ES-I3 (cell line): Measurements from ENCODE around the gene MAPT.
"Not testable (repeated sequence)": the region's sequence is repeated elsewhere in the genome, so short reads cannot be mapped to it uniquely, and the experiment has no call there.

ENCODE experiments used
- H3K36me3 ChIP-seq: 2 replicates; pipeline ENCODE4 v1.6.1; 2013; ENCODE audit warnings: mild to moderate bottlenecking, low read length, control low read depth, moderate library complexity; ENCODE audit not compliant: insufficient read depth
- H3K4me1 ChIP-seq: 2 replicates; pipeline ENCODE4 v1.6.1; 2013; ENCODE audit warnings: mild to moderate bottlenecking, control low read depth, low read length; ENCODE audit not compliant: insufficient read depth
- H3K9ac ChIP-seq: 2 replicates; pipeline ENCODE4 v1.6.1; 2013; ENCODE audit warnings: low read depth, mild to moderate bottlenecking, low read length, moderate library complexity
- H3K9me3 ChIP-seq: 2 replicates; pipeline ENCODE4 v1.6.1; 2013; ENCODE audit warnings: mild to moderate bottlenecking, low read length, moderate library complexity; ENCODE audit not compliant: control insufficient read depth, insufficient read depth

The MAPT gene

GRCh38 chr17:45900723-45901415 is 6.5 kb downstream of the MAPT start:
- H3K36me3 ChIP-seq = no peaks in the 10 kb centered on the region
- no peak overlapping the region for H3K9ac ChIP-seq
- H3K4me1 ChIP-seq = no peaks in the 10 kb centered on the region; the same call in 1 of the 2 replicates
- H3K9me3 ChIP-seq = no peaks in the 10 kb centered on the region

DNA sequence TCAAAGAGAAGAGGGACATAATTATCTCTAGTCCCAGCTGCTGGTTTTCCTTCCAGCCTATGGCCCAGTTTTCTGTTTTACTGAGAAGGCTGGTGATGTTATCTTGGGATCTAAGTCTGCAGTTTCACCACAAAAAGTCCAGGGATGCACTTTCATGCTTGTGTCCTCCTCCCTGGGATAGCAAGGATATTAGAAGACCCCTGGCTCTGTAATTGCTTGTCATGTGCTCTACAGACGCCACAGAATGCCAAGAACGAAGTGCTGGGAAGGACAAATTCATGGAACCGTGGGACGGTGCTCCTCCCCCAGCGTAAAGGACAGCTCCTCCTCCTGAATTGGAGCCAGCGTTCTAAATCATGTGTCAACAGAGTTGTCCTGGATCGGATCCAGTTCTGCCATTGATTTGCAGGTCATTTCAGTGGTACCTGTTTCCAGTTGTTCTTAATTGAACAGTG is 8.6 kb downstream of the MAPT start:
- no peaks in the 10 kb centered on the region for H3K36me3 ChIP-seq
- H3K4me1 ChIP-seq = peaks cover 1% of the 10 kb centered on the region; the same call in 1 of the 2 replicates
- H3K9ac ChIP-seq = no peak overlapping the region
- no peaks in the 10 kb centered on the region for H3K9me3 ChIP-seq

DNA sequence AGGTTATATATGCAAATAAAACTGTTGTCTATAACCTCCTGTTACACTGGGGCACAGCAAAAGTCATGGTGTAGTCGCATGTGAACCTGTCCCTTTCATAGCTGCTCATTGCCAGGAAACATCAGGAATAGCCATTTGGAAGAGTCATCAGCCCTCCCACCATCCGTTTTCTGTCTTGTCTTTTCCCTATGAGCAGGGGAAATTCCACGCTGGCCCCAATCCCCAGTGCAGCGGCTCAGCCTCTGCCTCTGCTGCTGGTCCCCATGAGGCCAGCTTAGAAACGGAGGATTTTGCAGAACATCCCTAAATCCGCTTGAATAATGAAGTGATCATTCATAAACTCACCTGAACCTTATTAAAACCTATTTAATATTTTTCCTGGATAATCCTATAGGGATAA is 10.5 kb downstream of the MAPT start:
- H3K4me1 ChIP-seq = peaks cover 6% of the 10 kb centered on the region; the same call in 1 of the 2 replicates
- H3K9ac ChIP-seq = no peak overlapping the region
- H3K36me3 ChIP-seq = no peaks in the 10 kb centered on the region
- H3K9me3 ChIP-seq = no peaks in the 10 kb centered on the region

DNA sequence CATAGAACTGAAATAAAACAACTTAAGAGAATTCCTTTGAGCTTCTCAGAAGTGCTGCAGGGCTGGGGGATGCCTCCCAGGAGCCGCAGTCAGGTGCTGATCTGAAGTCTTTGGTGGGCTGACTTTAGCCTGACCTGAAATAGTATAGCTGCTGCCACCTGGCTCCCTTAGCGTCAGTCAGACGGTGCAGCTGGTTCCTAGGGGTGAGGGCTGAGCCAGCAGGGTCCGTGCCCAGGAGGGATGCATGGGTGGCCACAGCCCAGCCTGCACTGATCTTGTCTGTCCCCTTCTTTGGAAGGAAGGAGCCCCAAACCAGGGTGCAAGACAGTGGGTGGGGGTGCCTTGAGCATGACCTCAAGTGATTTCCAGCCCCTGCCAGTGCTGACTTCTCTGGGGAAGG is 11.5 kb downstream of the MAPT start:
- H3K9me3 ChIP-seq = no peaks in the 10 kb centered on the region
- H3K4me1 ChIP-seq = peaks cover 6% of the 10 kb centered on the region; the same call in 1 of the 2 replicates
- no peaks in the 10 kb centered on the region for H3K36me3 ChIP-seq
- no peak overlapping the region for H3K9ac ChIP-seq

- no peak overlapping the region for H3K9ac ChIP-seq
- H3K9me3 ChIP-seq = no peaks in the 10 kb centered on the region
- no peaks in the 10 kb centered on the region for H3K36me3 ChIP-seq
- peaks cover 6% of the 10 kb centered on the region; the same call in 1 of the 2 replicates for H3K4me1 ChIP-seq
Measured at GRCh38 chr17:45906237-45906636, 11.9 kb downstream of the MAPT start.

DNA sequence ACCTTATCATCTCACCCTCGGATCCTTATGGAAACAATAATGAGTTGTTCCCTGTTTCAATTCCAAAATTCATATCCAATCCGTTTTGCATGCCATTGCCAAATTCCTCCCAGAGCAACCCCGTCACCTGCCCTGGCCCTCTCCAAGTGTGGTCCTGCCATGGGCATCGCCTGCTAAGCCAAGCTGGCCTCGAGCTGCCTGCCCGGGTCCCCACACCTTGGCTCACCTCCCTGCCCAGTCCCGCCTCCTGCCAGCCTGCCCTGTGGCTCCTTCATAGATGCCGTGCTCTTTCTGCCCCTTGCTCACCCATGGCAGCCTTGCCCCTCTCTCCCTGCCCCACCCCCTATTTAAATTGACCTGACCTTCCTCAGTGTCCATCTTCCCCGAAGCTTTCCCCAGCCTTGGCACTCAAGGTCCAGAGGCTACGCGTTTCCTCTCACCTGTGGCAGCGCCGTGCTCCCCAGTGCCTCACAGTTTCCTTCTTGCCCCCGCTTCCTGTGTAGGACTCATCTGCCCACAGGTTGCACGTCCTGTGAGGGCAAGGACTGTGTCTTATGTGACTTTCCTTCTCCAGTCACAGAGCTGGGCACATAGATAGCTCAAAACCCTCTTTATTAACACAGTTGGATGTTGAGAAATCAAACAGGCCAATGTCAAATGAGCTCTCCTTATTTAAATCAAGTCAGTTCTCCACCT is 12.7 kb downstream of the MAPT start:
- H3K36me3 ChIP-seq = no peaks in the 10 kb centered on the region
- H3K9ac ChIP-seq = no peak overlapping the region
- H3K4me1 ChIP-seq = peaks cover 6% of the 10 kb centered on the region; the same call in 1 of the 2 replicates
- peaks cover 2% of the 10 kb centered on the region; the same call in 1 of the 2 replicates for H3K9me3 ChIP-seq

- H3K9ac ChIP-seq = no peak overlapping the region
- peaks cover 6% of the 10 kb centered on the region; the same call in 1 of the 2 replicates for H3K4me1 ChIP-seq
- H3K9me3 ChIP-seq = peaks cover 9% of the 10 kb centered on the region; the same call in 1 of the 2 replicates
- H3K36me3 ChIP-seq = no peaks in the 10 kb centered on the region
Measured at GRCh38 chr17:45907750-45908395, 13.5 kb downstream of the MAPT start.

- Histone ChIP-seq H3K9me3 (peaks cover 9% of the 10 kb centered on the region; the same call in 1 of the 2 replicates), H3K9ac (no peak overlapping the region), H3K4me1 (peaks cover 6% of the 10 kb centered on the region; the same call in 1 of the 2 replicates), H3K36me3 (no peaks in the 10 kb centered on the region)
Measured at GRCh38 chr17:45908460-45908859, 14.1 kb downstream of the MAPT start.

- Histone ChIP-seq H3K36me3 (no peaks in the 10 kb centered on the region), H3K4me1 (peaks cover 6% of the 10 kb centered on the region; the same call in 1 of the 2 replicates), H3K9ac (no peak overlapping the region), H3K9me3 (peaks cover 9% of the 10 kb centered on the region)
Measured at GRCh38 chr17:45908935-45909334, 14.6 kb downstream of the MAPT start.

DNA sequence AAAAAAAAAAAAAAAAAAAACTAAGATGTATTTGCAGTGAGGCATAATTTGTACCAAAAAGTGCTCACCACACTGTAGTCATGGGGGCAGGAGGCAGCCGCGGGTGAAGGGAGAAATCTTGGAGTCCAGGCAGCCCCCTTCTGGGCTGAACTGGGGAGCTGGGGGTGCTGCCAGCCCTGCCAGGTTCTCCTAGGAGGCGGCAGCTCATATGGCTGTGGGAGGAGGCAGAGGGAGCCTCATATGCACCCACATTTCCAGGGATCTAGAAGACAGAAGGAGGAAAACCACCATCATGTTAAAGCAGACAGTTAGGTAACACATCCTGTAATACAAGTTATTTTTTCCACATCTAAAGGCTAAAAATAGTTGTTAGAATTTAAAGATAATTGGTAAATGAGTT is 16.3 kb downstream of the MAPT start:
- Histone ChIP-seq H3K4me1 (peaks cover 6% of the 10 kb centered on the region; the same call in 1 of the 2 replicates), H3K9me3 (peaks cover 9% of the 10 kb centered on the region), H3K9ac (no peak overlapping the region), H3K36me3 (no peaks in the 10 kb centered on the region)

DNA sequence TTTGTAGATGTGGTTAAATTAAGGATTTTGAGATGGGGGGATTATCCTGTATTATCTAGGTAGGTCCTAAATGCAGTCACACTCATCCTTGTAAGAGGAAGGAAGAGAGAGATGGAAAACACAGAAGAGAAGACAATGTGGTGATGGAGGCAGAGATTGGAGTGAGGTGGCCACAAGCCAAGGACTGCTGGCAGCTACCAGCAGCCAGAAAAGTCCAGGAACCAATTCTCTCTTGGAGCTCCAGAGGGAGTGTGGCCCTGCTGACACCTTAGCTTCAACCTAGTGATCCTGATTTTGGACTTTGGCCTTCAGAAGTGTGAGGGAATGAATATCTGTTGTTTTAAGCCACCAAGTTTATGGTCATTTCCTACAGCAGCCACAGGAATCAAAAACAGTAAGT is 18.0 kb downstream of the MAPT start:
- Histone ChIP-seq H3K4me1 (peaks cover 6% of the 10 kb centered on the region; the same call in 1 of the 2 replicates), H3K9ac (no peak overlapping the region), H3K36me3 (no peaks in the 10 kb centered on the region), H3K9me3 (peaks cover 9% of the 10 kb centered on the region)

DNA sequence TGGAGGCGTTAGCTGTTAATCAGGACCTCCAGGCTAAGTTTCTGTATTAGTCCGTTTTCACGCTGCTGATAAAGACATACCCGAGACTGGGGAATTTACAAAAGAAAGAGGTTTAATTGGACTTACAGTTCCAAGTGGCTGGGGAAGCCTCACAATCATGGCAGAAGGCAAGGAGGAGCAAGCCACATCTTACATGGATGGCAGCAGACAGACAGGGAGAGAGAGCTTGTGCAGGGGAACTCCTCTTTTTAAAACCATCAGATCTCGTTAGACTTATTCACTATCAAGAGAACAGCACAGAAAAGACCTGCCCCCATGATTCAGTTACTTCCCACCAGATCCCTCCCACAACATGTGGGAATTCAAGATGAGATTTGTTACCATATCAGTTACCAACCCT is 18.7 kb downstream of the MAPT start:
- not testable (repeated sequence) for H3K9ac ChIP-seq, H3K4me1 ChIP-seq, H3K36me3 ChIP-seq, H3K9me3 ChIP-seq

- Histone ChIP-seq H3K9ac (no peak overlapping the region), H3K4me1 (no peaks in the 10 kb centered on the region; the same call in 1 of the 2 replicates), H3K36me3 (no peaks in the 10 kb centered on the region), H3K9me3 (peaks cover 9% of the 10 kb centered on the region)
Measured at GRCh38 chr17:45914047-45914717, 19.8 kb downstream of the MAPT start.

DNA sequence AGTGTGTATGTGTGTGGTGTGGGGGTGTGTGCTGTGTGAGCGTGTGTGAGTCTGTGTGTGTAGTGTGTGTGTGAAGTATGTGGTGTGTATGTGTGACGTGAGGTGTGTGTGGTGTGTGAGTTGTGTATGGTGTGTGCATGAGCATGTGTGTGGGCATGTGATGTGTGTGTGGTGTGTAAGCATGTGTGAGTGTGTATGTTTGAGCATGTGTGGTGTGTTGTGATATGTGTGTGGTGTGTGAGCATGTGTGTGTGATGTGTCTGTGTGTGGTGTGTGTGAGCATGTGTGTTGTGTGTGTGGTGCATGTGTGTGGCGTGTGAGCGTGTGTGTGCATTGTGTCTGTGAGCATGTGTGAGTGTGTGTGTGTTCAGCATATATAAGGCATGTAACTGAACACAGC is 20.9 kb downstream of the MAPT start:
- H3K9ac ChIP-seq = no peak overlapping the region
- H3K9me3 ChIP-seq = peaks cover 9% of the 10 kb centered on the region

More for the DNA sequence above, 20.9 kb downstream of the MAPT start:
- Histone ChIP-seq H3K36me3 (no peaks in the 10 kb centered on the region), H3K4me1 (no peaks in the 10 kb centered on the region; the same call in 1 of the 2 replicates)
